K562 (cell line): ENCODE data around the gene PTP4A1. TPM values are rescaled to one million over a fixed set of nuclear protein-coding genes. Genes with fewer than 3 reads are reported as not detected.

Experiments used
- BRD9 ChIP-seq: fragments of 450-650 bp; IDR thresholded peaks from 2 replicates; pipeline ENCODE4 v1.6.1; 2018; ENCODE audit warnings: low read depth; ENCODE audit not compliant: partially characterized antibody
- ILF3 ChIP-seq: fragments of 450-650 bp; IDR thresholded peaks from 2 replicates; pipeline ENCODE4 v1.6.1; 2018; ENCODE audit warnings: antibody characterized with exemption, mild to moderate bottlenecking, moderate library complexity, borderline replicate concordance
- KDM5B ChIP-seq: fragments of 200-600 bp; sonication (generic); IDR thresholded peaks from 2 replicates; pipeline ENCODE4 v1.6.1; 2012; ENCODE audit warnings: low read depth, mild to moderate bottlenecking, moderate library complexity, low read length, control low read depth, inconsistent platforms; ENCODE audit not compliant: insufficient replicate concordance
- MED1 ChIP-seq: sonication (generic); formaldehyde crosslinking; IDR thresholded peaks from 2 replicates; pipeline ENCODE4 v1.8.1; 2023; ENCODE audit warnings: missing genetic modification reagents, borderline replicate concordance
- MEF2D ChIP-seq: conservative IDR thresholded peaks from 2 replicates; pipeline ENCODE4 v1.6.1; 2016; ENCODE audit warnings: low read depth, missing genetic modification characterization, missing compliant biosample characterization
- MTA1 ChIP-seq: fragments of 450-650 bp; IDR thresholded peaks from 2 replicates; pipeline ENCODE4 v1.6.1; 2017; ENCODE audit warnings: borderline replicate concordance
- NUFIP1 ChIP-seq: fragments of 450-650 bp; IDR thresholded peaks from 2 replicates; pipeline ENCODE4 v1.6.1; 2018; ENCODE audit not compliant: partially characterized antibody
- PRDM10 ChIP-seq: fragments of 450-650 bp; IDR thresholded peaks from 2 replicates; pipeline ENCODE4 v1.6.1; 2018; ENCODE audit not compliant: partially characterized antibody
- PURB ChIP-seq: sonication (generic); formaldehyde crosslinking; IDR thresholded peaks from 2 replicates; pipeline ENCODE4 v1.9.0; 2021; ENCODE audit warnings: low read depth, mild to moderate bottlenecking, missing genetic modification reagents
- RCOR1 ChIP-seq, 2 experiments: IDR thresholded peaks; 2 replicates each; pipeline ENCODE4 v1.6.1; 2012; ENCODE audit warnings: low read depth in 2 of 2, low read length in 2 of 2, borderline replicate concordance in 1 of 2, improper control_type of control experiment in 1 of 2
- SMAD3 ChIP-seq: fragments of 450-650 bp; formaldehyde crosslinking; conservative IDR thresholded peaks from 2 replicates; pipeline ENCODE4 v1.4.0; 2020; ENCODE audit warnings: mild to moderate bottlenecking
- TFAM ChIP-seq: fragments of 250-450 bp; sonication (Bioruptor Pico); conservative IDR thresholded peaks from 2 replicates; pipeline ENCODE4 v1.5.0; 2021; ENCODE audit warnings: mild to moderate bottlenecking, moderate library complexity
- THRA ChIP-seq: fragments of 450-650 bp; IDR thresholded peaks from 2 replicates; pipeline ENCODE4 v1.6.1; 2017; ENCODE audit warnings: mild to moderate bottlenecking, moderate library complexity
- ZFP91 ChIP-seq: sonication (generic); formaldehyde crosslinking; IDR thresholded peaks from 2 replicates; pipeline ENCODE4 v1.8.0; 2022; ENCODE audit warnings: mild to moderate bottlenecking, missing genetic modification reagents
- ZKSCAN3 ChIP-seq: fragments of 250-450 bp; sonication (Bioruptor Pico); IDR thresholded peaks from 2 replicates; pipeline ENCODE4 v1.4.0; 2020
- ZNF212 ChIP-seq: fragments of 450-650 bp; formaldehyde crosslinking; IDR thresholded peaks from 2 replicates; pipeline ENCODE4 v1.4.0; 2020; ENCODE audit warnings: mild to moderate bottlenecking
- ZNF354B ChIP-seq: fragments of 250-450 bp; sonication (Bioruptor Pico); IDR thresholded peaks from 2 replicates; pipeline ENCODE4 v1.4.0; 2020
- ZNF740 ChIP-seq, 3 experiments: fragments of 200-800 bp in 1 of 3; sonication (Bioruptor generic) in 1 of 3; sonication (generic) in 1 of 3; formaldehyde crosslinking in 1 of 3; IDR thresholded peaks; 2 replicates each; pipeline versions ENCODE4 v1.6.1 to v1.8.0; 2016 to 2022; ENCODE audit warnings: mild to moderate bottlenecking in 2 of 3, missing compliant biosample characterization in 2 of 3, missing genetic modification characterization in 2 of 3, missing genetic modification reagents in 1 of 3
- polyA plus RNA-seq, 8 experiments: library from polyadenylated mRNA; depleted of rRNA in 4 of 8; stranded (reverse) in 5 of 8; unstranded in 3 of 8; fragments of >200 nt; fragmentation: Nextera tagmentation in 2 of 8; fragmentation: Illumina TruSeq in 1 of 8; extraction: Ambion mirVana in 2 of 8; extraction: Trizol in 1 of 8; gene quantifications; 2 replicates each; pipeline versions ENCODE4 v1.2.1 to v1.2.3, GENCODE V29; 2011 to 2014; ENCODE audit warnings: inconsistent platforms in 1 of 8, missing spikeins in 1 of 8
- total RNA-seq, 7 experiments: library from RNA; depleted of rRNA in 6 of 7; stranded (reverse); fragments of >200 nt in 6 of 7; fragmentation: Illumina TruSeq in 2 of 7; extraction: Trizol in 2 of 7; gene quantifications; 2 replicates each; pipeline versions ENCODE4 v1.2.1 to v1.2.3, GENCODE V29; 2011 to 2021; ENCODE audit warnings: low replicate concordance in 1 of 7
- TF ChIP-seq, protein P1 (sequence below): fragments of 450-650 bp; IDR thresholded peaks from 2 replicates; pipeline ENCODE4 v1.6.1; 2016; ENCODE audit warnings: low read depth, mild to moderate bottlenecking, moderate library complexity

The PTP4A1 gene
- total and polyA plus RNA-seq, 9 of the 15 experiments (the other 6 are each of a cell fraction or from before 2014, with no cell fraction given), result 3.7 to 67.5 (median 13.1) TPM

DNA sequence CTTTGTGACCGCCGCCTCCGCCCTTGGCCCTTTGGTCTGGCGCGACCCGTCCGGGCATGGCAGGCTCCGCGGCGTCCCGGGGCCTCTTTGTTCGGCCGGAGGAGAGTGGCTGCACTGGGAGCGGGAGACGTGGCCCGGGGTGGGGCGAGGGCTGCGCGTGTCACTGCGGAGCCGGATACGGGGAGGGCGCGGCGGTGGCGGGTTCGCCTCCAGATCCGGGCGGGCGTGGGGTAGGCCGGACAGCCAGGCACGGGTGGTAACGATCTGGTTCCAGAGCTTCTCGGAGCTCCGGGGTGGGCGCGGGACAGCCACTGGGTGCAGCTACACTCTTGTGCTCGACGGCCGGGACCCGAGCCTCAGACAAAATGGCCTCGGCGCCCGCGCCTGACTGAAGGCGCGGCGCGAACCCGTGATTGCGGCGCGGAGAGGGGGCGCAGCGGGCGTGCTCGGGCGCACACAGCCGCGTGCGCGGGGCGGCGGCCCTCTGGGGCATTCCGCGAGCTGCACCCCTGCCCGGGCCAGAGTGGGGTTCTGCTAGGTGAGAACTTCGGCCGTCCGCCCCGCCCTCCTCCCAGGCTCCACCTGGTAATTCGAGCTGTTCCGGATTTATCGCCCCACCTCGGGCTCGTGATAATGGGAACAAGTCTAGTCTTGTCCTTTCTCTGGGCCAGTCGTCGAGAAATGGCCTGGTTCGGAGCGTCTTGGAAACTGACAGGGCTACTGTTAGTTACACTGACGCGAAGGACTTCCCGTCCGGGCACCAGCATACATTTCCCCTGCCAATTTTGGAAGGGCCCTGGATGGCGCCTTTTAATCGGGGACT is 1.0 kb downstream of the PTP4A1 start (continued):
- TF ChIP-seq ZFP91 (CRISPR knock-in tag) (no peak), PRDM10 (peak; percentile 52), ZNF740 (CRISPR knock-in tag; IDR thresholded peaks at IDR 0.05) (0 out of 2 replicates have a peak, but pooled peaks have one; percentile 29), ZNF740 (tag; IDR thresholded peaks at IDR 0.05) (no peak), ZNF212 (CRISPR knock-in tag) (no peak), TFAM (CRISPR knock-in tag) (no peak), PURB (CRISPR knock-in tag) (no peak), KDM5B (peak; percentile 51), SMAD3 (CRISPR knock-in tag) (no peak), MTA1 (no peak), MEF2D (tag) (no peak), MED1 (no peak), ZNF354B (CRISPR knock-in tag) (no peak), BRD9 (no peak), RCOR1 (IDR thresholded peaks at IDR 0.05; ENCODE audit: borderline replicate concordance in 1 of 2, low read depth in 2 of 2, low read length in 2 of 2) (no peak), ZKSCAN3 (no peak), ILF3 (peak; percentile 66; the same call in 1 of the 2 replicates), THRA (no peak), NUFIP1 (no peak)
- TF ChIP-seq, protein P1, sequence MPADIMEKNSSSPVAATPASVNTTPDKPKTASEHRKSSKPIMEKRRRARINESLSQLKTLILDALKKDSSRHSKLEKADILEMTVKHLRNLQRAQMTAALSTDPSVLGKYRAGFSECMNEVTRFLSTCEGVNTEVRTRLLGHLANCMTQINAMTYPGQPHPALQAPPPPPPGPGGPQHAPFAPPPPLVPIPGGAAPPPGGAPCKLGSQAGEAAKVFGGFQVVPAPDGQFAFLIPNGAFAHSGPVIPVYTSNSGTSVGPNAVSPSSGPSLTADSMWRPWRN, result no peak
